Caco-2 (cell line): ENCODE measurements around the gene CRYBA1. TPM values are rescaled to one million over a fixed set of nuclear protein-coding genes. Genes with fewer than 3 reads are reported as not detected.

Source experiments
- BruUV-seq: library from RNA; stranded (reverse); fragments of 400-500 nt; replicated peaks from 2 replicates; lab custom pipeline; 2021; lab: Mats Ljungman, UMichigan
- CTCF ChIA-PET: fragments of 300-600 bp; sonication (Branson Sonifier 250); formaldehyde crosslinking; loops from one replicate; lab custom pipeline; 2022; ENCODE audit warnings: antibody characterized with exemption; lab: Charles Lee
- POLR2A ChIA-PET: fragments of 300-600 bp; sonication (Branson Sonifier 250); formaldehyde crosslinking; loops from one replicate; lab custom pipeline; 2022; ENCODE audit warnings: antibody characterized with exemption; lab: Charles Lee
- DNase-seq, 2 experiments: peaks; one replicate each; pipeline versions ENCODE4 v3.0.0 to v3.0.0-alpha.2; 2020 to 2022
- H3K27me3 ChIP-seq: replicated peaks from 2 replicates; pipeline ENCODE4 v1.6.0; 2011; ENCODE audit warnings: low read length; ENCODE audit not compliant: control insufficient read depth, insufficient read depth
- H3K36me3 ChIP-seq: 2 replicates; pipeline ENCODE4 v1.5.1; 2011; ENCODE audit warnings: low read length; ENCODE audit not compliant: control insufficient read depth, insufficient read depth
- H3K4me1 ChIP-seq: fragments of 250-450 bp; sonication (Bioruptor Pico); 2 replicates; pipeline ENCODE4 v1.5.1; 2020; ENCODE audit warnings: mild to moderate bottlenecking
- H3K4me3 ChIP-seq: 2 replicates; pipeline ENCODE4 v1.5.1; 2011; ENCODE audit warnings: low read depth, mild to moderate bottlenecking, control low read depth, low read length
- H3K9me3 ChIP-seq: fragments of 250-450 bp; sonication (Bioruptor Pico); 2 replicates; pipeline ENCODE4 v1.5.1; 2020; ENCODE audit warnings: mild to moderate bottlenecking, moderate library complexity
- H3K27ac Mint-ChIP-seq: one replicate; pipeline ENCODE4 v1.8.0; 2022; ENCODE audit warnings: mixed read lengths; ENCODE audit not compliant: unreplicated experiment
- H3K27me3 Mint-ChIP-seq: one replicate; pipeline ENCODE4 v1.8.0; 2022; ENCODE audit warnings: mixed read lengths; ENCODE audit not compliant: insufficient read depth, unreplicated experiment
- H3K36me3 Mint-ChIP-seq: one replicate; pipeline ENCODE4 v1.8.0; 2022; ENCODE audit warnings: mild to moderate bottlenecking, mixed read lengths; ENCODE audit not compliant: insufficient read depth, unreplicated experiment
- H3K4me1 Mint-ChIP-seq: one replicate; pipeline ENCODE4 v1.8.0; 2022; ENCODE audit warnings: low read depth, mixed read lengths; ENCODE audit not compliant: unreplicated experiment
- H3K4me3 Mint-ChIP-seq: one replicate; pipeline ENCODE4 v1.8.0; 2022; ENCODE audit warnings: mild to moderate bottlenecking, moderate library complexity, mixed read lengths; ENCODE audit not compliant: unreplicated experiment
- H3K9me3 Mint-ChIP-seq: one replicate; pipeline ENCODE4 v1.8.0; 2022; ENCODE audit warnings: mixed read lengths; ENCODE audit not compliant: unreplicated experiment
- CTCF ChIP-seq, 2 experiments: fragments of 200-600 bp in 1 of 2; IDR thresholded peaks; 1 replicate in 1 of 2; 2 replicates in 1 of 2; pipeline versions ENCODE4 v1.5.1 to v1.8.0; 2011 to 2022; ENCODE audit warnings: antibody characterized with exemption in 1 of 2, control low read depth in 1 of 2, inconsistent platforms in 1 of 2, low read depth in 1 of 2, low read length in 1 of 2, mild to moderate bottlenecking in 1 of 2, moderate library complexity in 1 of 2; ENCODE audit not compliant: insufficient read depth in 1 of 2, severe bottlenecking in 1 of 2, unreplicated experiment in 1 of 2
- intact Hi-C: fragments of 100-400 bp; cut with micrococcal nuclease; formaldehyde crosslinking; loops from one replicate; pipeline ENCODE4 v1.10.0; 2022; ENCODE audit not compliant: unreplicated experiment
- total RNA-seq: library from RNA; stranded (reverse); gene quantifications from 2 replicates; pipeline ENCODE4 v1.2.3, GENCODE V29; 2022

CRYBA1 gene
- total RNA-seq, 1 experiment from 2014 or later = not detected

DNA sequence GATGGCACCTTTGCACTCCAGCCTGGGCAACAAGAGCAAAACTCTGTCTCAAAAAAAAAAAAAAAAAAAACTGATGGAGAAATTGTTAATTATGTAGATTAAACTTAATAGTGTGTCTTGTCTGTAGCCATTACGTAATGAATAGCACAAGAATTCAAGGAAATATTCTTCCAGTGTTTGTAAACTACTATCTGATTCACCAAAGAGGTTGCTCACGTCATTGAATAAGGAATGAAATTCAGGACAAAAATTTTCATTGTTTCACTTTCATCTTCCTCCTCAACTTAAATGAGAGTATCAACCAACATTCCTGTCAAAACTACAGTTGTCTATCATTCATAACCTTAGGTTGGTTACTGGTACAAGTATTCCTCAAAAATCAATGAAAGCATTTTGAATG is 35.8 kb upstream of the CRYBA1 start:
- Histone ChIP-seq H3K9me3 (no peaks in the 10 kb centered on the region), H3K36me3 (no peaks in the 10 kb centered on the region), H3K27me3 (no peaks in the 10 kb centered on the region), H3K4me1 (no peaks in the 10 kb centered on the region), H3K4me3 (no peak overlapping the region)
- ChIA-PET CTCF (interaction anchor here (0.7 to 2.0 kb wide), 2 partner anchors 16 to 62 kb away, joined by 4 to 10 read pairs; no protein-coding TSS in a partner anchor), POLR2A (no interaction called here)
- Mint-ChIP-seq H3K27ac (no peak overlapping the region), H3K4me3 (no peak overlapping the region), H3K4me1 (no peaks in the 10 kb centered on the region), H3K9me3 (no peaks in the 10 kb centered on the region), H3K36me3 (no peaks in the 10 kb centered on the region), H3K27me3 (no peaks in the 10 kb centered on the region)
- DNase-seq = no peak
- BruUV-seq = no TSS peak
- intact Hi-C loops = no loop called here
- TF ChIP-seq CTCF (IDR thresholded peaks at IDR 0.05; ENCODE audit: insufficient read depth in 1 of 2, low read depth in 1 of 2, low read length in 1 of 2, severe bottlenecking in 1 of 2, unreplicated experiment in 1 of 2) = no peak

DNA sequence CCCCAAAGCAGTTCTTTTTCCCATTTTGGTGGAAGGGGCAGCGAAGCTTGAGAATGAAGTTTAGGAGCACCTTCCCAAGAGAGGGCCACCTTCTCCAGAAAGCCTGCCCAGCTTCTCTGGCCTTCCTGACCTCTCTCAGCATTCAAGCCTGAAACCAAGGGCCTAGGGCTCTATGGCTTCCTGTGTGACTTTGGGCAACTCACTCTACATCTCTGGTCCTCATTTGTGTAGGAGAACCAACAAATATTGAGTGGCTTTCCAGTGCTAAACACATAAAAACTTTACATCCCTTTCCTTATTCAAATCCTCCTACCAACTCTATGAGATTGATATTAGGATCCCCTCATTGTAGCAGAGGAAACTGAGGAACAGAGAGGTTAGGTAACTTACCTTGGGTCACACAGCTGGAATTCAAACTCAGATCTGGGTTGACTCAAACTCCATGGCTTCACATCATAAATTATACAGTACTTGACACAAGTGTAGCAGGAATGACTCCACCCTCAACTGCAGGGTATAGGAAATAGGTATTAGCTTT is 34.5 kb upstream of the CRYBA1 start:
- intact Hi-C loops = no loop called here

DNA sequence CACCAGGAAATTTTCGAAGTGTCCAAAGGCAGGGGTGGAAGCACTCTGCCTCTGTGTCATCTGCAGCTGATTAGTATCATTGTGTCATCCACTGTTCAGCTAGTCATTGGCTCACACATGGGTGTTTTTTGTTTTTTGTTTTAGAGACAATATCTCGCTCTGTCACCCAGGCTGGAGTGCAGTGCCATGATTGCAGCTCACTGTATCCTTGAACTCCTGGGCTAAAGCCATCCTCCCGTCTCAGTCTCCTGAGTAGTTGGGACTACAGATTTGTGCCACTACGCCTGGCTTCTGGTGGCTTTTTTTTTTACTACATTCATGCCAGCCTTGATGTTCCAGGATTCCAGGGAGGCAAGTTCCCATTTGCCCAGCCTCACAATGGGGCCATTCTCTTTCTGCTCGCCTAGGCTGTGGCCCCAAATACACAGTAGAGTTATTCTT is 34.0 kb upstream of the CRYBA1 start:
- DNase-seq = no peak
- no peaks in the 10 kb centered on the region for H3K36me3 ChIP-seq
- BruUV-seq = no TSS peak
- ChIA-PET CTCF (interaction anchor here (1.1 kb wide), 1 partner anchor 89 kb away, joined by 3 read pairs; no protein-coding TSS in a partner anchor), POLR2A (no interaction called here)
- no peak overlapping the region for H3K4me3 ChIP-seq
- Mint-ChIP-seq H3K4me3 (no peak overlapping the region), H3K4me1 (no peaks in the 10 kb centered on the region), H3K36me3 (no peaks in the 10 kb centered on the region), H3K27ac (no peak overlapping the region), H3K27me3 (no peaks in the 10 kb centered on the region), H3K9me3 (no peaks in the 10 kb centered on the region)
- intact Hi-C loops = no loop called here
- H3K4me1 ChIP-seq = no peaks in the 10 kb centered on the region
- TF ChIP-seq CTCF (IDR thresholded peaks at IDR 0.05; ENCODE audit: insufficient read depth in 1 of 2, low read depth in 1 of 2, low read length in 1 of 2, severe bottlenecking in 1 of 2, unreplicated experiment in 1 of 2) = no peak
- H3K9me3 ChIP-seq = no peaks in the 10 kb centered on the region
- no peaks in the 10 kb centered on the region for H3K27me3 ChIP-seq

More for the DNA sequence above, 34.5 kb upstream of the CRYBA1 start:
- Mint-ChIP-seq H3K27me3 (no peaks in the 10 kb centered on the region), H3K9me3 (no peaks in the 10 kb centered on the region), H3K36me3 (no peaks in the 10 kb centered on the region), H3K4me3 (no peak overlapping the region), H3K4me1 (no peaks in the 10 kb centered on the region), H3K27ac (no peak overlapping the region)
- Histone ChIP-seq H3K9me3 (no peaks in the 10 kb centered on the region), H3K4me1 (no peaks in the 10 kb centered on the region), H3K36me3 (no peaks in the 10 kb centered on the region), H3K4me3 (no peak overlapping the region), H3K27me3 (no peaks in the 10 kb centered on the region)
- no peak for TF ChIP-seq CTCF (IDR thresholded peaks at IDR 0.05; ENCODE audit: insufficient read depth in 1 of 2, low read depth in 1 of 2, low read length in 1 of 2, severe bottlenecking in 1 of 2, unreplicated experiment in 1 of 2)
- CTCF ChIA-PET = interaction anchor here (1.0 to 1.1 kb wide), 2 partner anchors 64 to 88 kb away, joined by 3 read pairs; no protein-coding TSS in a partner anchor
- POLR2A ChIA-PET = no interaction called here
- no TSS peak for BruUV-seq
- DNase-seq = no peak
